ENCODE measurements around the gene SNRNP200. TPM values are rescaled to one million over a fixed set of nuclear protein-coding genes. Genes with fewer than 3 reads are reported as not detected.

SNRNP200 gene
- total and polyA plus RNA-seq, 2 donors from 2014 or later: 46.7 to 118 TPM

DNA sequence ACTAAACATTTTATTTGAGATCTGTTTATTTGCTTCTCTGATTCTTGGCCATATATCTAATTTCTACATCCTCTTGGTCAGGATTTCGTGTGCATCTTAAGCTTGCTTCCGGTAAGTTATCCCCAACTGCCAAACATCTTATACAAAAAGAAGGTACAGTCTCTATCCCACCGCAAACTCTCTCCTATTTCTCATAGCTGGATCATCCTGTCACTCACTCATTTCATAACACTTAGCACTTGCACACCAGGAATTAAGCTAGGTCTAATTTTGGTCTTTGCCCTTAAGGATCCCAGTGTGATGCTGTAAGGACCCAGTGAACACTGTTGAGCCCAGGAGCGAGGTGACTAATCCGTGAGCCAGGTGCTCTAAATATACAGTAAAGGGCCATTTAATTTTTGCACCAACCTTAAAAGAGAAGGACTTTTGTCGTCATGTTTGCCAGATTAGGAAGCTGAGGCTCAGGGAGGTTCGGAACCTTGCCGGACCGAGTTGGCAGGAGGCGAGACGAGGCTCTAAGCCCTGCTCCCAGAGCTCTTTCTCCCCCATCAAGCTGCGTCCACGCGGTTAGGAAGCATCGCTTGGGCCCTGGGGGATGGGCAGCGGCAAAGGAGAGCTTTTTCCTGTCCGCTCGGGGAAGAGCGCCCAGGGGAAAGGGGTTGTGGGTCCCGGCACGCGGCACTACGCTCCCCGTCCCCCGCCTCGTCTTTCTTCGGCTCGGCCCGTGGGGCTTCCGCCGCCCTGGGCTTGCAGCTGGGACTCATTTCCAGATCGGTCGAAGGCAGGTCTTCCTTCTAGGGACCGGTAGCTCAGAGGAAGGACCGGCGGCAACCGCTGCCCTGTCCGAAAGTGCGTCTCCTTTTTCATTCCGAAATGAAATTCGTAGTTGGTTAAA, 15.6 kb upstream of the SNRNP200 start:
- no peak for TF ChIP-seq CTCF (IDR thresholded peaks at IDR 0.05; ENCODE audit: borderline replicate concordance, extremely low read depth, insufficient read depth)
- peaks cover 0 to 7% (median 0%) of the 10 kb centered on the region in 3 donors for H3K4me1 ChIP-seq (ENCODE audit: control insufficient read depth in 2 of 3, insufficient read depth in 2 of 3, low read depth in 1 of 3, low read length in 3 of 3)
- no peak overlapping the region for H3K27ac ChIP-seq (ENCODE audit: low read depth in 2 of 2, low read length in 2 of 2)
- H3K27me3 ChIP-seq (ENCODE audit: control insufficient read depth, insufficient read depth, low read length): peaks cover 13% of the 10 kb centered on the region
- intact Hi-C loops (cut with DNase I): no loop called here
- FAIRE-seq: no peak
- H3K9ac ChIP-seq (ENCODE audit: low read length in 3 of 3): peak overlapping the region in 1 of 3 donors; percentile 37
- no peaks in the 10 kb centered on the region for H3K9me3 ChIP-seq (ENCODE audit: control insufficient read depth in 2 of 3, insufficient read depth in 1 of 3, low read length in 3 of 3)
- no peaks in the 10 kb centered on the region for H3K36me3 ChIP-seq (ENCODE audit: control insufficient read depth in 2 of 3, insufficient read depth in 3 of 3, low read length in 3 of 3)
- peak overlapping the region; percentile 47 to 75 (median 62) for H3K4me3 ChIP-seq (ENCODE audit: low read length in 3 of 3)
- peak in 4 of 5 donors; percentile 48 to 77 (median 61) for DNase-seq

DNA sequence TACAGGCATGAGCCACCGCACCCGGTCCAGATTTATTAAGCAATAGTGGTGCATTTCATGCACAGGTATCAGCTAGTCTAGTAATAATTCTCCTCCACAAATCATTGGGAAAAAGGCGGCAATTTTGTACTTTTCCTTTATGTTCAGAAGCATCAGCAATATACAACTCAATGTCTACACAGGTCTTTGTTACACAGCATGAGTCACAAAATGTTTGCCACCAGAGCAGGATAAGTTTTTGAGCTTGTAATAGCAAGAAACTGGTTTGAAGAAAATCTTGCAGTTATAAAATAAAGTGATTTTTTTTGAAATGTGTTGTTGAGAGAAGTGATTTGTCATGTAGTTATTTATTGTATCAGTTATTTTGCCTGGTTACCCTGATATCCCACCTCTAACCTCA, 15.0 kb upstream of the SNRNP200 start:
- peaks cover 13% of the 10 kb centered on the region for H3K27me3 ChIP-seq (ENCODE audit: control insufficient read depth, insufficient read depth, low read length)
- TF ChIP-seq CTCF (IDR thresholded peaks at IDR 0.05; ENCODE audit: borderline replicate concordance, extremely low read depth, insufficient read depth): no peak
- H3K4me3 ChIP-seq (ENCODE audit: low read length in 3 of 3): no peak overlapping the region
- H3K36me3 ChIP-seq (ENCODE audit: control insufficient read depth in 2 of 3, insufficient read depth in 3 of 3, low read length in 3 of 3): no peaks in the 10 kb centered on the region
- H3K4me1 ChIP-seq (ENCODE audit: control insufficient read depth in 2 of 3, insufficient read depth in 2 of 3, low read depth in 1 of 3, low read length in 3 of 3): peaks cover 0 to 7% (median 0%) of the 10 kb centered on the region in 3 donors
- H3K27ac ChIP-seq (ENCODE audit: low read depth in 2 of 2, low read length in 2 of 2): no peak overlapping the region
- H3K9ac ChIP-seq (ENCODE audit: low read length in 3 of 3): no peak overlapping the region
- DNase-seq: no peak
- FAIRE-seq: no peak
- H3K9me3 ChIP-seq (ENCODE audit: control insufficient read depth in 2 of 3, insufficient read depth in 1 of 3, low read length in 3 of 3): no peaks in the 10 kb centered on the region
- intact Hi-C loops (cut with DNase I): no loop called here

GRCh38 chr2:96319396-96319795, 14.1 kb upstream of the SNRNP200 start:
- no peak for TF ChIP-seq CTCF (IDR thresholded peaks at IDR 0.05; ENCODE audit: borderline replicate concordance, extremely low read depth, insufficient read depth)
- H3K36me3 ChIP-seq (ENCODE audit: control insufficient read depth in 2 of 3, insufficient read depth in 3 of 3, low read length in 3 of 3): no peaks in the 10 kb centered on the region
- H3K4me3 ChIP-seq (ENCODE audit: low read length in 3 of 3): no peak overlapping the region
- intact Hi-C loops (cut with DNase I): no loop called here
- H3K4me1 ChIP-seq (ENCODE audit: control insufficient read depth in 2 of 3, insufficient read depth in 2 of 3, low read depth in 1 of 3, low read length in 3 of 3): peaks cover 0 to 7% (median 0%) of the 10 kb centered on the region in 3 donors
- FAIRE-seq (no peak), DNase-seq (no peak)
- peaks cover 13% of the 10 kb centered on the region for H3K27me3 ChIP-seq (ENCODE audit: control insufficient read depth, insufficient read depth, low read length)
- no peaks in the 10 kb centered on the region for H3K9me3 ChIP-seq (ENCODE audit: control insufficient read depth in 2 of 3, insufficient read depth in 1 of 3, low read length in 3 of 3)
- no peak overlapping the region for H3K27ac ChIP-seq (ENCODE audit: low read depth in 2 of 2, low read length in 2 of 2)
- H3K9ac ChIP-seq (ENCODE audit: low read length in 3 of 3): no peak overlapping the region

Data from kidney (tissue), 14 donors.